HepG2 (cell line): ENCODE measurements around the gene SLC24A4. TPM values are rescaled to one million over a fixed set of nuclear protein-coding genes. Genes with fewer than 3 reads are reported as not detected.

Experiments used
- ATAC-seq: fragments of 200-7000 bp; cut with Tn5 transposase; 3 replicates; pipeline ENCODE4 v1.9.1; 2020; ENCODE audit warnings: mild to moderate bottlenecking, moderate library complexity
- BruUV-seq: library from RNA; stranded (reverse); fragments of 400-500 nt; replicated peaks from 2 replicates; lab custom pipeline; 2021; lab: Mats Ljungman, UMichigan
- CTCF ChIA-PET: fragments of 300-600 bp; formaldehyde crosslinking; extraction: SDS; loops from one replicate; lab custom pipeline; 2021; ENCODE audit warnings: low total read pairs, inconsistent platforms, low intra/inter-chr PET ratio; lab: Yijun Ruan, JAX
- POLR2A ChIA-PET: fragments of 350-600 bp; sonication (Branson Sonifier 250); formaldehyde crosslinking; loops from one replicate; lab custom pipeline; 2020; ENCODE audit warnings: antibody characterized with exemption, inconsistent platforms; lab: Yijun Ruan, JAX
- DNase-seq: peaks from one replicate; pipeline ENCODE4 v3.0.0-alpha.2; 2015; ENCODE audit warnings: low spot score
- FAIRE-seq: peaks from 3 replicates; lab custom pipeline; 2011; peaks lifted over from hg19 to GRCh38; lab: Jason Lieb, UNC
- H2AFZ ChIP-seq: one replicate; pipeline ENCODE4 v1.6.1; 2011; ENCODE audit warnings: low read length, inconsistent platforms
- H3K27ac ChIP-seq: fragments of 300-600 bp; 3 replicates; pipeline ENCODE4 v1.8.0; 2011; ENCODE audit warnings: mixed run types, mild to moderate bottlenecking, mixed read lengths, low read length, inconsistent platforms; ENCODE audit not compliant: insufficient read depth; ENCODE audit errors: extremely low read length
- H3K27me3 ChIP-seq, 2 experiments: fragments of 200-600 bp in 1 of 2; 2 replicates in 1 of 2; 3 replicates in 1 of 2; pipeline versions ENCODE4 v1.6.0 to v1.8.0; 2011; ENCODE audit warnings: low read length in 2 of 2, mild to moderate bottlenecking in 2 of 2, moderate library complexity in 2 of 2, inconsistent platforms in 1 of 2; ENCODE audit not compliant: insufficient read depth in 2 of 2, control insufficient read depth in 1 of 2
- H3K36me3 ChIP-seq, 2 experiments: fragments of 200-600 bp in 1 of 2; replicated peaks in 1 of 2; 2 replicates in 1 of 2; 3 replicates in 1 of 2; pipeline versions ENCODE4 v1.5.1 to v1.8.0; 2011; ENCODE audit warnings: low read length in 2 of 2, inconsistent platforms in 1 of 2; ENCODE audit not compliant: insufficient read depth in 2 of 2, control insufficient read depth in 1 of 2
- H3K4me1 ChIP-seq: 2 replicates; pipeline ENCODE4 v1.5.1; 2012; ENCODE audit warnings: low read length, inconsistent platforms; ENCODE audit not compliant: insufficient read depth
- H3K4me2 ChIP-seq: 2 replicates; pipeline ENCODE4 v1.6.0; 2011; ENCODE audit warnings: low read depth, low read length, inconsistent platforms
- H3K4me3 ChIP-seq, 3 experiments: fragments of 200-600 bp in 1 of 3; sonication (generic), shearing (Covaris generic) in 1 of 3; replicated peaks in 1 of 3; 2 replicates each; pipeline ENCODE4 v1.5.1; 2011 to 2016; ENCODE audit warnings: low read length in 3 of 3, inconsistent platforms in 2 of 3, low read depth in 2 of 3, mild to moderate bottlenecking in 2 of 3, control low read depth in 1 of 3, mixed read lengths in 1 of 3; ENCODE audit not compliant: insufficient read depth in 1 of 3
- H3K79me2 ChIP-seq: one replicate; pipeline ENCODE4 v1.6.1; 2011; ENCODE audit warnings: low read length, inconsistent platforms; ENCODE audit not compliant: insufficient read depth
- H3K9ac ChIP-seq: 2 replicates; pipeline ENCODE4 v1.6.0; 2011; ENCODE audit warnings: mild to moderate bottlenecking, low read depth, low read length, inconsistent platforms; ENCODE audit not compliant: insufficient read depth
- H3K9me3 ChIP-seq: 2 replicates; pipeline ENCODE4 v1.5.1; 2012; ENCODE audit warnings: mild to moderate bottlenecking, low read length
- H4K20me1 ChIP-seq: 2 replicates; pipeline ENCODE4 v1.6.0; 2011; ENCODE audit warnings: inconsistent platforms, mild to moderate bottlenecking, low read length, moderate library complexity; ENCODE audit not compliant: insufficient read depth
- CENPT ChIP-seq: sonication (generic); formaldehyde crosslinking; IDR thresholded peaks from 2 replicates; pipeline ENCODE4 v1.8.0; 2022; ENCODE audit warnings: low read depth, mild to moderate bottlenecking, moderate library complexity, missing genetic modification reagents
- FOXA3 ChIP-seq: IDR thresholded peaks from 2 replicates; pipeline ENCODE4 v1.6.1; 2016; ENCODE audit warnings: missing genetic modification reagents, missing compliant biosample characterization
- HNRNPK ChIP-seq: fragments of 200-400 bp; formaldehyde crosslinking; IDR thresholded peaks from 2 replicates; pipeline ENCODE4 v1.6.1; 2018; ENCODE audit warnings: low read length, low read depth, moderate library complexity, mild to moderate bottlenecking; ENCODE audit not compliant: poor library complexity, severe bottlenecking
- NR2F6 ChIP-seq, 2 experiments: IDR thresholded peaks; 2 replicates each; pipeline ENCODE4 v1.6.1; 2016; ENCODE audit warnings: antibody characterized with exemption in 1 of 2, mild to moderate bottlenecking in 1 of 2
- PRPF4 ChIP-seq: fragments of 200-400 bp; formaldehyde crosslinking; IDR thresholded peaks from 2 replicates; pipeline ENCODE4 v1.6.1; 2016; ENCODE audit warnings: low read length, low read depth; ENCODE audit not compliant: poor library complexity, severe bottlenecking
- RNF2 ChIP-seq: fragments of 450-650 bp; conservative IDR thresholded peaks from 2 replicates; pipeline ENCODE4 v1.6.1; 2016; ENCODE audit warnings: low read depth
- SP2 ChIP-seq: sonication (generic); formaldehyde crosslinking; IDR thresholded peaks from 2 replicates; pipeline ENCODE4 v1.5.1; 2020; ENCODE audit warnings: mild to moderate bottlenecking, missing genetic modification reagents
- ZFAT ChIP-seq: sonication (generic); formaldehyde crosslinking; conservative IDR thresholded peaks from 2 replicates; pipeline ENCODE4 v1.8.1; 2023; ENCODE audit warnings: missing genetic modification reagents, inconsistent platforms
- ZKSCAN1 ChIP-seq: fragments of 150-350 bp; IDR thresholded peaks from 2 replicates; pipeline ENCODE4 v1.6.1; 2014; ENCODE audit warnings: low read length
- ZMYM4 ChIP-seq: sonication (generic); formaldehyde crosslinking; IDR thresholded peaks from 2 replicates; pipeline ENCODE4 v1.8.1; 2023; ENCODE audit warnings: mild to moderate bottlenecking, missing genetic modification reagents
- ZNF10 ChIP-seq: sonication (generic); formaldehyde crosslinking; IDR thresholded peaks from 2 replicates; pipeline ENCODE4 v1.4.0; 2020; ENCODE audit warnings: mild to moderate bottlenecking, low read depth, missing genetic modification reagents, borderline replicate concordance
- ZNF432 ChIP-seq: sonication (generic); formaldehyde crosslinking; IDR thresholded peaks from 2 replicates; pipeline ENCODE4 v1.5.0; 2020; ENCODE audit warnings: missing genetic modification reagents, mild to moderate bottlenecking, borderline replicate concordance
- ZNF577 ChIP-seq: sonication (generic); formaldehyde crosslinking; IDR thresholded peaks from 2 replicates; pipeline ENCODE4 v1.4.0; 2020; ENCODE audit warnings: mild to moderate bottlenecking, low read depth, missing genetic modification reagents, borderline replicate concordance
- WGBS: methylation state at CpG from one replicate; pipeline ENCODE4 v1.1.6; 2017; ENCODE audit warnings: low lambda C conversion rate; 5-methylcytosine and 5-hydroxymethylcytosine counted together
- in situ Hi-C: cut with HindIII; loops from 2 replicates; pipeline ENCODE4 v1.10.0; 2017; ENCODE audit warnings: low pct_unique_long_range_greater_than_20kb; ENCODE audit not compliant: extremely low pct_ligation_motif_present
- intact Hi-C: fragments of 100-400 bp; cut with micrococcal nuclease; formaldehyde crosslinking; loops from one replicate; pipeline ENCODE4 v1.10.0; 2022; ENCODE audit not compliant: unreplicated experiment
- polyA plus RNA-seq, 8 experiments: library from polyadenylated mRNA; depleted of rRNA in 3 of 8; stranded (reverse) in 7 of 8; unstranded in 1 of 8; fragments of >200 nt; fragmentation: Illumina TruSeq in 4 of 8; extraction: Trizol in 4 of 8; gene quantifications; 2 replicates each; pipeline versions ENCODE4 v1.2.1 to v1.2.3, GENCODE V29; 2011 to 2016; ENCODE audit warnings: low read depth in 4 of 8, missing spikeins in 1 of 8, mixed read lengths in 1 of 8; ENCODE audit not compliant: insufficient read depth in 1 of 8
- total RNA-seq, 5 experiments: library from RNA; depleted of rRNA; stranded (reverse); fragments of >200 nt; fragmentation: Illumina TruSeq; extraction: Trizol; gene quantifications; 2 replicates each; pipeline ENCODE4 v1.2.3, GENCODE V29; 2016; ENCODE audit warnings: low read depth in 1 of 5

The SLC24A4 gene
- total and polyA plus RNA-seq, 2 of the 13 experiments (the other 11 are each of a cell fraction or from before 2014, with no cell fraction given): not detected

DNA sequence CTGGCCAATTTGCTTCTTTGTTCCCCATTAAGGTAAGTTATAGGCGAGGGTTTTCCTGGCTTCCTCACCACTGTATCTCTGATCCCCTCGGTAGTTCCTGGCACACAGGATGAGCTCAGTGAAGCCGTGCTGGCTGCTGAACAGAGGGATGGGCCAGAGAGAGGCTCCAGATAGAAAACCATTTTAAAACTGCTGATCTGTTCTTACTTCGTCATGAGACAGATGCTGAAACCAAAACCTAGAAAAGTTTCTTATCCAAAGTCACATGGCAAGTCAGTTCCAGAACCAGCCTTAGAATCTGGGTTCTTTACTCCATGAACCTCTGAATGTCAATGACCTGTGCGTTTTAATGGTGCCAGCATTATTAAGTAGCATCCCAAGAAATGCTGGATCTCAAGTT, 114.3 kb downstream of the SLC24A4 start:
- H3K9ac ChIP-seq: no peak overlapping the region
- ChIA-PET CTCF (no interaction called here), POLR2A (no interaction called here)
- WGBS: 25% methylated on average over 5 of the region's 5 CpGs
- H3K36me3 ChIP-seq: no peaks in the 10 kb centered on the region
- no peaks in the 10 kb centered on the region for H3K79me2 ChIP-seq
- in situ Hi-C loops: no loop called here
- peaks cover 2 to 29% of the 10 kb centered on the region in 2 experiments; a peak in 4 of 5 replicates for H3K27me3 ChIP-seq
- no peak overlapping the region for H3K27ac ChIP-seq
- intact Hi-C loops: no loop called here
- TF ChIP-seq SP2 (CRISPR knock-in tag): no peak
- TF ChIP-seq ZFAT (CRISPR knock-in tag): no peak
- no peak for TF ChIP-seq PRPF4
- no peak for TF ChIP-seq RNF2
- no peak for TF ChIP-seq CENPT (CRISPR knock-in tag)
- no peak for TF ChIP-seq ZNF577
- no peak for TF ChIP-seq ZKSCAN1
- TF ChIP-seq ZMYM4 (CRISPR knock-in tag): no peak
- TF ChIP-seq ZNF432 (CRISPR knock-in tag): no peak
- TF ChIP-seq, all 625 proteins: peak for 0
- DNase-seq: no peak
- Histone ChIP-seq H3K4me3 (no peak overlapping the region), H3K4me2 (no peak overlapping the region), H2AFZ (no peak overlapping the region), H3K4me1 (no peaks in the 10 kb centered on the region), H4K20me1 (no peaks in the 10 kb centered on the region), H3K9me3 (no peaks in the 10 kb centered on the region)
- BruUV-seq: no TSS peak
- ATAC-seq: no peak
- FAIRE-seq: no peak

DNA sequence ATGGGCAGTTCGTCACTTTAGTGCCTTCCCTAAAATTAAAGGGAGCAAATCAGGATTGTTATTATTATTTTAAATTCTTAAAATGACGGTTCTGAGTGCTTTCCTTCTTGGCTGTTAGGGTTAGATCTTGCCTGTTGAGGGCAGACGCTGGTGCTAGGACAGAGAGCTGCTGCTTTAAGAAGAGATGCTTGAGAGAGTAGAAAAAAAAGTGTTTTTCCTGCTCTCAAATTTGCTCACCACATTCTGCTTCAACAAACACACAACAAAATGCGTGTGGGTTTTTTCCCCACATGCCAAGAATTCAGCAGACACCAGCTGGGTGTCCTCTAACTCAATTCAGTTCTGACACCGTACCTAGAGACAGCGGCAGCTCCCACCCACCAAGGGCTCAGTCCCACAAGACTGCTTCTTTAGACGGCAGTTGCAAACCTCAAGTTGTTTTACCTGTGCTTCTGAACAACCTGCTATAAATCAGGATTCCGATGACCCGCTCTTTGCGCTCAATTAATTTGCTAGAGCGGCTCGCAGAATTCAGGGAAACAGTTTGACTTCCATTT, 114.8 kb downstream of the SLC24A4 start:
- Histone ChIP-seq H3K4me1 (no peaks in the 10 kb centered on the region), H3K79me2 (no peaks in the 10 kb centered on the region), H4K20me1 (no peaks in the 10 kb centered on the region), H3K36me3 (no peaks in the 10 kb centered on the region), H3K4me3 (no peak overlapping the region), H2AFZ (no peak overlapping the region), H3K27ac (no peak overlapping the region), H3K4me2 (no peak overlapping the region), H3K9me3 (no peaks in the 10 kb centered on the region), H3K9ac (no peak overlapping the region), H3K27me3 (peaks cover 2 to 33% of the 10 kb centered on the region in 2 experiments; a peak in 3 of 5 replicates)
- FAIRE-seq (no peak), DNase-seq (no peak), ATAC-seq (no peak)
- intact Hi-C loops (no loop called here), in situ Hi-C loops (no loop called here)
- CTCF ChIA-PET: no interaction called here
- TF ChIP-seq NR2F6 (IDR thresholded peaks at IDR 0.05) (no peak), NR2F6 (CRISPR knock-in tag; IDR thresholded peaks at IDR 0.05) (no peak), HNRNPK (no peak), ZNF10 (CRISPR knock-in tag) (no peak), FOXA3 (CRISPR knock-in tag) (no peak)
- WGBS: 42% methylated on average over 12 of the region's 12 CpGs
- POLR2A ChIA-PET: no interaction called here
- no TSS peak for BruUV-seq
